HepG2 (cell line): Measurements from ENCODE around the gene GNA14. TPM values are rescaled to one million over a fixed set of nuclear protein-coding genes. Genes with fewer than 3 reads are reported as not detected.

ENCODE experiments used
- ARHGAP35 ChIP-seq: sonication (generic); formaldehyde crosslinking; IDR thresholded peaks from 2 replicates; pipeline ENCODE4 v1.9.0; 2022; ENCODE audit warnings: mild to moderate bottlenecking, inconsistent platforms, moderate library complexity, missing genetic modification reagents, borderline replicate concordance
- FOXA3 ChIP-seq: IDR thresholded peaks from 2 replicates; pipeline ENCODE4 v1.6.1; 2016; ENCODE audit warnings: missing genetic modification reagents, missing compliant biosample characterization
- FOXJ3 ChIP-seq: sonication (generic); formaldehyde crosslinking; IDR thresholded peaks from 2 replicates; pipeline ENCODE4 v1.4.0; 2020; ENCODE audit warnings: missing genetic modification reagents, mild to moderate bottlenecking, borderline replicate concordance
- GZF1 ChIP-seq: sonication (generic); formaldehyde crosslinking; IDR thresholded peaks from 2 replicates; pipeline ENCODE4 v1.5.1; 2020; ENCODE audit warnings: mild to moderate bottlenecking, missing genetic modification reagents
- HNF4A ChIP-seq: sonication (generic); formaldehyde crosslinking; IDR thresholded peaks from 2 replicates; pipeline ENCODE4 v1.4.0; 2020; ENCODE audit warnings: missing genetic modification reagents
- IKZF1 ChIP-seq: fragments of 450-650 bp; IDR thresholded peaks from 2 replicates; pipeline ENCODE4 v1.7.1; 2016
- MAZ ChIP-seq, 2 experiments: sonication (generic) in 1 of 2; formaldehyde crosslinking in 1 of 2; IDR thresholded peaks; 2 replicates each; pipeline versions ENCODE4 v1.5.0 to v1.6.1; 2012 to 2020; ENCODE audit warnings: low read depth in 2 of 2, mild to moderate bottlenecking in 2 of 2, borderline replicate concordance in 1 of 2, improper control_type of control experiment in 1 of 2, low read length in 1 of 2, missing genetic modification reagents in 1 of 2, moderate library complexity in 1 of 2
- NFKBIZ ChIP-seq: IDR thresholded peaks from 2 replicates; pipeline ENCODE4 v1.6.1; 2018; ENCODE audit warnings: missing genetic modification reagents, missing compliant biosample characterization
- NR2F6 ChIP-seq, 2 experiments: IDR thresholded peaks; 2 replicates each; pipeline ENCODE4 v1.6.1; 2016; ENCODE audit warnings: antibody characterized with exemption in 1 of 2, mild to moderate bottlenecking in 1 of 2
- REL ChIP-seq: sonication (generic); formaldehyde crosslinking; conservative IDR thresholded peaks from 2 replicates; pipeline ENCODE4 v1.8.0; 2022; ENCODE audit warnings: mild to moderate bottlenecking, missing genetic modification reagents, moderate library complexity
- ZNF552 ChIP-seq: sonication (generic); formaldehyde crosslinking; IDR thresholded peaks from 2 replicates; pipeline ENCODE4 v1.9.0; 2022; ENCODE audit warnings: missing genetic modification reagents, mild to moderate bottlenecking, borderline replicate concordance
- ZNF891 ChIP-seq: sonication (generic); formaldehyde crosslinking; IDR thresholded peaks from 2 replicates; pipeline ENCODE4 v1.5.0; 2020; ENCODE audit warnings: mild to moderate bottlenecking, missing genetic modification reagents
- polyA plus RNA-seq, 8 experiments: library from polyadenylated mRNA; depleted of rRNA in 3 of 8; stranded (reverse) in 7 of 8; unstranded in 1 of 8; fragments of >200 nt; fragmentation: Illumina TruSeq in 4 of 8; extraction: Trizol in 4 of 8; gene quantifications; 2 replicates each; pipeline versions ENCODE4 v1.2.1 to v1.2.3, GENCODE V29; 2011 to 2016; ENCODE audit warnings: low read depth in 4 of 8, missing spikeins in 1 of 8, mixed read lengths in 1 of 8; ENCODE audit not compliant: insufficient read depth in 1 of 8
- total RNA-seq, 5 experiments: library from RNA; depleted of rRNA; stranded (reverse); fragments of >200 nt; fragmentation: Illumina TruSeq; extraction: Trizol; gene quantifications; 2 replicates each; pipeline ENCODE4 v1.2.3, GENCODE V29; 2016; ENCODE audit warnings: low read depth in 1 of 5
- TF ChIP-seq, protein P1 (sequence below): sonication (generic); formaldehyde crosslinking; IDR thresholded peaks from 2 replicates; pipeline ENCODE4 v1.4.0; 2020; ENCODE audit warnings: missing genetic modification reagents, borderline replicate concordance
- TF ChIP-seq, protein P2 (sequence below): sonication (generic); formaldehyde crosslinking; IDR thresholded peaks from 2 replicates; pipeline ENCODE4 v1.4.0; 2020; ENCODE audit warnings: missing genetic modification reagents, borderline replicate concordance
- TF ChIP-seq, protein P3 (sequence below): sonication (generic); formaldehyde crosslinking; IDR thresholded peaks from 2 replicates; pipeline ENCODE4 v1.5.1; 2020; ENCODE audit warnings: missing genetic modification reagents, mild to moderate bottlenecking, borderline replicate concordance
- TF ChIP-seq, protein P4 (sequence below): sonication (generic); formaldehyde crosslinking; IDR thresholded peaks from 2 replicates; pipeline ENCODE4 v1.9.0; 2021; ENCODE audit warnings: missing genetic modification reagents, borderline replicate concordance
- TF ChIP-seq, protein P5 (sequence below): sonication (generic); formaldehyde crosslinking; IDR thresholded peaks from 2 replicates; pipeline ENCODE4 v1.4.0; 2020; ENCODE audit warnings: missing genetic modification reagents

Gene GNA14
- total and polyA plus RNA-seq, 2 of the 13 experiments (the other 11 are each of a cell fraction or from before 2014, with no cell fraction given), result not detected

DNA sequence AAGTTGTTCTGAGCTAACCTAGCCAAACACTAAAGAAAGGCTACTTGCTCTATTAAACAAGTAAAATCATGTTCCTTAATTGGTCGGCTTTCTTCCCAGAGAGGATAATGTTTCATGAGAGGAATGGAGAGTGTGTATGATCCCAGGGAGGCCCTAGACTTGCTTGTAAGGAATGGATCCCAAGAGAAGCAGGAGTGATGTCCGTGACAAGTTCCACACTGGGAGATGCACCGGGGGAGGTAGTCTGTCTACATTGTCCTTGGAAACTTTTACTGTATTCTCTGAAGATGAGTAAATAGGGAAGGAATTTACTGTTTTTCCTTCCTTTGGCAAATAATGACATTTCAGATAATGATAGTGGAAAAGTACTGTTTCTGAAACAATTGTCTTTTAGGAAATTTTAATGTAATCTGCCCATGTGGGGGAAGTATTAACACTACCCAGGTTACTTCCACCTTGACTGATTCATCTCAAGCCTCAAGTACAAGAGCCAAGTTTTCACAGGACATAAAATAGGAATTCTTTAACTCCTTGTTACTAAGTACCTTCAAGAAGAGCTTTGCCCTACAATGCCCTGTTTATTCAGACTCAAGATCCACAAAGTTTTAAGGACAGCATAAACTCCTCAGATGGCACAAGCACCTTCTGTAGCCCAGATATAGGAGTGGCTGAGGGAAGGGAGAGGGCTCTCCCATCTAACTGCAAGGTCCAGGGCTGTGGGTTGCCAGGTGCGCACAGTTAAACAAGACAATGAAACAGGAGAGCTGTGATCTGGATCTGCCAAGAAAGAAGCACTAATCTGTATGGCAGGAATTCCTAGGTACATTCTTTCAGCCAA, 152.1 kb downstream of the GNA14 start (continued):
- TF ChIP-seq, protein P1, sequence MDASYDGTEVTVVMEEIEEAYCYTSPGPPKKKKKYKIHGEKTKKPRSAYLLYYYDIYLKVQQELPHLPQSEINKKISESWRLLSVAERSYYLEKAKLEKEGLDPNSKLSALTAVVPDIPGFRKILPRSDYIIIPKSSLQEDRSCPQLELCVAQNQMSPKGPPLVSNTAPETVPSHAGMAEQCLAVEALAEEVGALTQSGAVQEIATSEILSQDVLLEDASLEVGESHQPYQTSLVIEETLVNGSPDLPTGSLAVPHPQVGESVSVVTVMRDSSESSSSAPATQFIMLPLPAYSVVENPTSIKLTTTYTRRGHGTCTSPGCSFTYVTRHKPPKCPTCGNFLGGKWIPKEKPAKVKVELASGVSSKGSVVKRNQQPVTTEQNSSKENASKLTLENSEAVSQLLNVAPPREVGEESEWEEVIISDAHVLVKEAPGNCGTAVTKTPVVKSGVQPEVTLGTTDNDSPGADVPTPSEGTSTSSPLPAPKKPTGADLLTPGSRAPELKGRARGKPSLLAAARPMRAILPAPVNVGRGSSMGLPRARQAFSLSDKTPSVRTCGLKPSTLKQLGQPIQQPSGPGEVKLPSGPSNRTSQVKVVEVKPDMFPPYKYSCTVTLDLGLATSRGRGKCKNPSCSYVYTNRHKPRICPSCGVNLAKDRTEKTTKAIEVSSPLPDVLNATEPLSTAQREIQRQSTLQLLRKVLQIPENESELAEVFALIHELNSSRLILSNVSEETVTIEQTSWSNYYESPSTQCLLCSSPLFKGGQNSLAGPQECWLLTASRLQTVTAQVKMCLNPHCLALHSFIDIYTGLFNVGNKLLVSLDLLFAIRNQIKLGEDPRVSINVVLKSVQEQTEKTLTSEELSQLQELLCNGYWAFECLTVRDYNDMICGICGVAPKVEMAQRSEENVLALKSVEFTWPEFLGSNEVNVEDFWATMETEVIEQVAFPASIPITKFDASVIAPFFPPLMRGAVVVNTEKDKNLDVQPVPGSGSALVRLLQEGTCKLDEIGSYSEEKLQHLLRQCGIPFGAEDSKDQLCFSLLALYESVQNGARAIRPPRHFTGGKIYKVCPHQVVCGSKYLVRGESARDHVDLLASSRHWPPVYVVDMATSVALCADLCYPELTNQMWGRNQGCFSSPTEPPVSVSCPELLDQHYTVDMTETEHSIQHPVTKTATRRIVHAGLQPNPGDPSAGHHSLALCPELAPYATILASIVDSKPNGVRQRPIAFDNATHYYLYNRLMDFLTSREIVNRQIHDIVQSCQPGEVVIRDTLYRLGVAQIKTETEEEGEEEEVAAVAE (CRISPR knock-in tag), result no peak
- TF ChIP-seq FOXJ3 (CRISPR knock-in tag) (no peak), HNF4A (no peak), ZNF891 (CRISPR knock-in tag) (no peak), ARHGAP35 (CRISPR knock-in tag) (no peak), REL (CRISPR knock-in tag) (no peak), IKZF1 (no peak), GZF1 (no peak), FOXA3 (CRISPR knock-in tag) (peak; percentile 33; the same call in 1 of the 2 replicates), NR2F6 (IDR thresholded peaks at IDR 0.05) (0 out of 2 replicates have a peak, but pooled peaks have one; percentile 15), NR2F6 (CRISPR knock-in tag; IDR thresholded peaks at IDR 0.05) (no peak), ZNF552 (CRISPR knock-in tag) (no peak), MAZ (IDR thresholded peaks at IDR 0.05; ENCODE audit: borderline replicate concordance, low read depth, low read length) (no peak), MAZ (CRISPR knock-in tag; IDR thresholded peaks at IDR 0.05; ENCODE audit: low read depth) (no peak), NFKBIZ (CRISPR knock-in tag) (no peak)
- TF ChIP-seq, protein P2, sequence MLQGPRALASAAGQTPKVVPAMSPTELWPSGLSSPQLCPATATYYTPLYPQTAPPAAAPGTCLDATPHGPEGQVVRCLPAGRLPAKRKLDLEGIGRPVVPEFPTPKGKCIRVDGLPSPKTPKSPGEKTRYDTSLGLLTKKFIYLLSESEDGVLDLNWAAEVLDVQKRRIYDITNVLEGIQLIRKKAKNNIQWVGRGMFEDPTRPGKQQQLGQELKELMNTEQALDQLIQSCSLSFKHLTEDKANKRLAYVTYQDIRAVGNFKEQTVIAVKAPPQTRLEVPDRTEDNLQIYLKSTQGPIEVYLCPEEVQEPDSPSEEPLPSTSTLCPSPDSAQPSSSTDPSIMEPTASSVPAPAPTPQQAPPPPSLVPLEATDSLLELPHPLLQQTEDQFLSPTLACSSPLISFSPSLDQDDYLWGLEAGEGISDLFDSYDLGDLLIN, result no peak
- TF ChIP-seq, protein P3, sequence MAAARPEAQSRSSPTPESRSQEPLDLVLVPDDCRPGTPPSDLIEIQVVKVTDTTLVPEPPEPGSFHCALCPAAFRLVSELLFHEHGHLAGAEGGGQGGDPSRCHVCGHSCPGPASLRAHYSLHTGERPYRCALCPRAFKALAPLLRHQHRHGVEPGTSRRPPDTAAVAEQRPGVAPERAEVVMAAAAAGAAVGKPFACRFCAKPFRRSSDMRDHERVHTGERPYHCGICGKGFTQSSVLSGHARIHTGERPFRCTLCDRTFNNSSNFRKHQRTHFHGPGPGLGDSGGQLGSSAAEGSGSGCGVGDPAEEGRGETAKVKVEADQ (CRISPR knock-in tag), result no peak
- TF ChIP-seq, protein P4, sequence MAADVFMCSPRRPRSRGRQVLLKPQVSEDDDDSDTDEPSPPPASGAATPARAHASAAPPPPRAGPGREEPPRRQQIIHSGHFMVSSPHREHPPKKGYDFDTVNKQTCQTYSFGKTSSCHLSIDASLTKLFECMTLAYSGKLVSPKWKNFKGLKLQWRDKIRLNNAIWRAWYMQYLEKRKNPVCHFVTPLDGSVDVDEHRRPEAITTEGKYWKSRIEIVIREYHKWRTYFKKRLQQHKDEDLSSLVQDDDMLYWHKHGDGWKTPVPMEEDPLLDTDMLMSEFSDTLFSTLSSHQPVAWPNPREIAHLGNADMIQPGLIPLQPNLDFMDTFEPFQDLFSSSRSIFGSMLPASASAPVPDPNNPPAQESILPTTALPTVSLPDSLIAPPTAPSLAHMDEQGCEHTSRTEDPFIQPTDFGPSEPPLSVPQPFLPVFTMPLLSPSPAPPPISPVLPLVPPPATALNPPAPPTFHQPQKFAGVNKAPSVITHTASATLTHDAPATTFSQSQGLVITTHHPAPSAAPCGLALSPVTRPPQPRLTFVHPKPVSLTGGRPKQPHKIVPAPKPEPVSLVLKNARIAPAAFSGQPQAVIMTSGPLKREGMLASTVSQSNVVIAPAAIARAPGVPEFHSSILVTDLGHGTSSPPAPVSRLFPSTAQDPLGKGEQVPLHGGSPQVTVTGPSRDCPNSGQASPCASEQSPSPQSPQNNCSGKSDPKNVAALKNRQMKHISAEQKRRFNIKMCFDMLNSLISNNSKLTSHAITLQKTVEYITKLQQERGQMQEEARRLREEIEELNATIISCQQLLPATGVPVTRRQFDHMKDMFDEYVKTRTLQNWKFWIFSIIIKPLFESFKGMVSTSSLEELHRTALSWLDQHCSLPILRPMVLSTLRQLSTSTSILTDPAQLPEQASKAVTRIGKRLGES (CRISPR knock-in tag), result no peak
- TF ChIP-seq, protein P5, sequence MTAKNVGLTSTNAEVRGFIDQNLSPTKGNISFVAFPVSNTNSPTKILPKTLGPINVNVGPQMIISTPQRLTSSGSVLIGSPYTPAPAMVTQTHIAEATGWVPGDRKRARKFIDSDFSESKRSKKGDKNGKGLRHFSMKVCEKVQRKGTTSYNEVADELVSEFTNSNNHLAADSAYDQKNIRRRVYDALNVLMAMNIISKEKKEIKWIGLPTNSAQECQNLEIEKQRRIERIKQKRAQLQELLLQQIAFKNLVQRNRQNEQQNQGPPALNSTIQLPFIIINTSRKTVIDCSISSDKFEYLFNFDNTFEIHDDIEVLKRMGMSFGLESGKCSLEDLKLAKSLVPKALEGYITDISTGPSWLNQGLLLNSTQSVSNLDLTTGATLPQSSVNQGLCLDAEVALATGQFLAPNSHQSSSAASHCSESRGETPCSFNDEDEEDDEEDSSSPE (CRISPR knock-in tag), result no peak
